LNCaP clone FGC (cell line): ENCODE measurements around the gene PRKCH.
A peak's percentile ranks its signal among the peaks of the same experiment; 100 is the strongest.

Source experiments
- DNase-seq: peaks from one replicate; pipeline ENCODE4 v3.0.0-alpha.2; 2011; ENCODE audit warnings: low read depth
- H3K4me3 ChIP-seq: 2 replicates; pipeline ENCODE4 v1.5.1; 2011; ENCODE audit warnings: mild to moderate bottlenecking, low read depth, low read length, control low read depth
- CTCF ChIP-seq: IDR thresholded peaks from 2 replicates; pipeline ENCODE4 v1.5.1; 2012; ENCODE audit warnings: mild to moderate bottlenecking; ENCODE audit not compliant: control insufficient read depth, insufficient read depth; ENCODE audit errors: extremely low read depth

The PRKCH gene

DNA sequence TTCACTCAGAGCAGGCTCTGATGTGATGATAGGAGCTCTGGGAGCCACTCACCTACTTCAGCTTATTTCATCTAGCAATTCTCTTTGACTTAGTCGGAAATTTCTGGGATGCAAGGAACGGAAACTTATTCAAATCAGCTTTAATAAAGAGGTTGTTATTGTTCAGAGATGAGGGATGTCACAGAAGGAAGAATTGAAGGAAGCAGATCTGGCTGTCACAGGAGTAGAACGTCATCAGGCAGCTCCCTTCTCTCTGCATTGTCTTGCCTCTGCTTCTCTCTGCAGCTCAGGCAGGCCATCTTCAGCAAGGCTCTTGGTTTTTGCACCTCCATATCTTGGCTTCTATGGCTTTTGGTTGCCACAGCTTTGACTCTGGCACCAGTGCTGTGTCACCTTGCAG lies 32.7 kb upstream of the PRKCH start:
- DNase-seq, result no peak
- no peak for TF ChIP-seq CTCF
- H3K4me3 ChIP-seq, result no peak overlapping the region

DNA sequence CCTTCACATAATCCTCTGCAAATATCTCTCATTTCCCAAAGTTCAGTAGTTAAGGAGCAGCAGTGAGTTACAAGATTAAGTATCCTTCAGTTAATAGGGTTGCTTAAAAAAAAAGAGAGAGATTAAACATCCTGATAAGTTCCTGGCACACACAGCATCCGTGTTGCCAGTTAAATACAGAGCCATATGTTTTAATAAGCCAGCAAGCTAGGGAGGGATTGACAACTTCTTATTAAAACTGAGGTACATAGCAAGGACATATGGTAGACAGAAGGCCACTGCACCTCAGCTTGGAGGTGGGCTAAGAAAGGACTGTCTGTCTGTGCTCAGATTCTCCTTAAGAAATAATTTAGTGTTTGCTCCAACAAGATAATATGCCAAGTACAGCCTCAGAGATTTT lies 30.7 kb upstream of the PRKCH start:
- no peak for TF ChIP-seq CTCF
- peak; percentile 64 for DNase-seq
- H3K4me3 ChIP-seq, result no peak overlapping the region

DNA sequence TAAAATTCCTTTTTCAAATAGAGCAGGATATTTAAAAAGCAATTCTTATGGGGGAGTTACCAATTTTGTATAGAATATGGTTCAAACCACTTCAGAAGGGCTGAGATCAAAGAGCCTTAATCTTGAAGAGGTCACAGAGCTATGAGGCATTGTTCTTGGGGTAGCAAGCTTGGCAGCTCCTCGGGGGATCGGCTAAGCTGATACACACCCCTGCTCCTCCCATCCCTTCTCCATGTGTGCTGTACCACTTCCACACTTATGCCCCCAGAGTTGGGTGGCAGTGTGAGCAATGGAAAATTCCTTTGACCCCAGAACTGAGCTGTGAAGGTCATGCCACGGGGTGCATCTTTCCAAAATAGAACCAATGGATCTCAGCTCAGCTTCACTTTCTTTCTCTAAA lies 25.2 kb upstream of the PRKCH start:
- DNase-seq, result no peak
- no peak for TF ChIP-seq CTCF
- no peak overlapping the region for H3K4me3 ChIP-seq

- DNase-seq, result peak; percentile 36
- H3K4me3 ChIP-seq, result no peak overlapping the region
- TF ChIP-seq CTCF, result peak; percentile 83
These were observed 24.5 kb upstream of the PRKCH start for GRCh38 chr14:61296719-61297502.

DNA sequence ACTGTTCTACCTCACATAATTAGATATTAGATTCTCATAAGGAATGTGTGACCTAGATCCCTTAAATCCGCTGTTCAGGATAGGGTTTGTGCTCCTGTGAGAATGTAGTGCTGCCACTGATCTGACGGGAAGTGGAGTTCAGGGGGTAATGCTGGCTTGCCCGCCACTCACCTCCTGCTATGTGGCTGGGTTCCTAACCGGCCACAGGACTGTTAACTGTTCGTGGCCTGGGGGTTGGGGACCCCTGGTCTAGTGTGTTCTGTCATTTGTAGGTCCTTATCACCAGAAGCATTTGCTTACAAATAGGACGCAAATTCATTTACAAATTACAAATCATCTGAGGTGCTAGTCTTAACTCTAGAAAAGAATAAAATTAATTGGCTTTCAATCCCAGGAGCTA lies 23.8 kb upstream of the PRKCH start:
- no peak for TF ChIP-seq CTCF
- no peak overlapping the region for H3K4me3 ChIP-seq
- DNase-seq, result no peak

- DNase-seq, result no peak
- H3K4me3 ChIP-seq, result no peak overlapping the region
- no peak for TF ChIP-seq CTCF
These were observed 22.6 kb upstream of the PRKCH start for GRCh38 chr14:61298824-61299223.

DNA sequence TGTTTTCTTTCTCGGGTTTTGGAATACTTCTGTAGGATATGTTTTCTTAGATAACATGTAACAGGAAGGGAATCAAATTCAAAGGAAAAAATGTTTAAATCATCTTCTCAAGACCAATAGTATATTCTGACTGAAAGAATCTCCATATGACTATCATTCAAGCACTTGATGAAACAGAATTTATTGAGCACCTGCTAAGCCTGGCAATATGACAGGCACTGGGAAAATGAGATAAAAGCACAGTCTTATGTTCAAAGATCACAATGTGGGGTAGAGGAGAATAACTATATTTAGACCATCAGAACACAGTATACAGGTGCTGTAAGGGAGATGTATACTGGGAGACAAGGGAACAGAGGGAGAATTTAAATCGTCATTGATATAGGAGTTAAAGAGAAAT lies 21.2 kb upstream of the PRKCH start:
- DNase-seq, result no peak
- TF ChIP-seq CTCF, result no peak
- H3K4me3 ChIP-seq, result no peak overlapping the region
